H9 (cell line): ENCODE measurements around the gene MCL1. TPM values are rescaled to one million over a fixed set of nuclear protein-coding genes. Genes with fewer than 3 reads are reported as not detected.

Source experiments
- DNase-seq: peaks from one replicate; pipeline ENCODE4 v3.0.0-alpha.2; 2017
- H2AFZ ChIP-seq: one replicate; pipeline ENCODE4 v1.6.1; 2013; ENCODE audit warnings: mild to moderate bottlenecking, low read length, control low read depth, moderate library complexity
- H2AK5ac ChIP-seq: 2 replicates; pipeline ENCODE4 v1.6.1; 2013; ENCODE audit warnings: low read length, control low read depth, mixed read lengths; ENCODE audit not compliant: insufficient read length
- H2BK120ac ChIP-seq: one replicate; pipeline ENCODE4 v1.6.1; 2013; ENCODE audit warnings: low read depth, mild to moderate bottlenecking, low read length, control low read depth, inconsistent platforms; ENCODE audit not compliant: poor library complexity, severe bottlenecking
- H2BK12ac ChIP-seq: 2 replicates; pipeline ENCODE4 v1.6.1; 2013; ENCODE audit warnings: low read length, control low read depth, mixed read lengths, low read depth; ENCODE audit not compliant: insufficient read length
- H2BK15ac ChIP-seq: 2 replicates; pipeline ENCODE4 v1.6.1; 2013; ENCODE audit warnings: low read depth, low read length, control low read depth
- H2BK20ac ChIP-seq: one replicate; pipeline ENCODE4 v1.6.1; 2013; ENCODE audit warnings: low read depth, mild to moderate bottlenecking, low read length, control low read depth, inconsistent platforms; ENCODE audit not compliant: poor library complexity, severe bottlenecking
- H2BK5ac ChIP-seq: 2 replicates; pipeline ENCODE4 v1.6.1; 2013; ENCODE audit warnings: low read length, control low read depth, mixed read lengths; ENCODE audit not compliant: insufficient read length
- H3K14ac ChIP-seq: 2 replicates; pipeline ENCODE4 v1.6.1; 2013; ENCODE audit warnings: low read length, control low read depth; ENCODE audit not compliant: insufficient read depth
- H3K18ac ChIP-seq: 2 replicates; pipeline ENCODE4 v1.6.1; 2013; ENCODE audit warnings: low read depth, mild to moderate bottlenecking, mixed read lengths, low read length, control low read depth; ENCODE audit not compliant: insufficient read length
- H3K23ac ChIP-seq: 2 replicates; pipeline ENCODE4 v1.6.1; 2013; ENCODE audit warnings: low read length, control low read depth, mixed read lengths, low read depth; ENCODE audit not compliant: insufficient read length
- H3K23me2 ChIP-seq: 2 replicates; pipeline ENCODE4 v1.6.1; 2013; ENCODE audit warnings: low read depth, mild to moderate bottlenecking, mixed read lengths, low read length, control low read depth; ENCODE audit not compliant: insufficient read length, poor library complexity, severe bottlenecking
- H3K27ac ChIP-seq: 2 replicates; pipeline ENCODE4 v1.5.1; 2013; ENCODE audit warnings: low read length, control low read depth, mixed read lengths, low read depth; ENCODE audit not compliant: insufficient read length
- H3K27me3 ChIP-seq: 2 replicates; pipeline ENCODE4 v1.6.1; 2013; ENCODE audit warnings: low read length, control low read depth, inconsistent platforms; ENCODE audit not compliant: insufficient read depth
- H3K4ac ChIP-seq: 2 replicates; pipeline ENCODE4 v1.6.1; 2013; ENCODE audit warnings: low read depth, mild to moderate bottlenecking, control low read depth, inconsistent platforms, low read length, moderate library complexity
- H3K4me1 ChIP-seq: 2 replicates; pipeline ENCODE4 v1.6.1; 2013; ENCODE audit warnings: low read length, control low read depth, inconsistent platforms; ENCODE audit not compliant: insufficient read depth
- H3K4me2 ChIP-seq: 2 replicates; pipeline ENCODE4 v1.6.1; 2013; ENCODE audit warnings: low read length, control low read depth, mixed read lengths; ENCODE audit not compliant: insufficient read length, insufficient read depth
- H3K56ac ChIP-seq: 2 replicates; pipeline ENCODE4 v1.6.1; 2013; ENCODE audit warnings: low read depth, mild to moderate bottlenecking, mixed read lengths, low read length, control low read depth; ENCODE audit not compliant: insufficient read length
- H3K79me1 ChIP-seq: 2 replicates; pipeline ENCODE4 v1.6.1; 2013; ENCODE audit warnings: low read depth, mild to moderate bottlenecking, moderate library complexity, low read length, control low read depth, inconsistent platforms; ENCODE audit not compliant: insufficient read depth, poor library complexity, severe bottlenecking
- H3K79me2 ChIP-seq: 2 replicates; pipeline ENCODE4 v1.6.1; 2013; ENCODE audit warnings: low read length, control low read depth, inconsistent platforms; ENCODE audit not compliant: insufficient read depth
- H3K9ac ChIP-seq: 2 replicates; pipeline ENCODE4 v1.6.1; 2013; ENCODE audit warnings: low read length, control low read depth, mixed read lengths; ENCODE audit not compliant: insufficient read length; ENCODE audit errors: extremely low read depth
- H3K9me3 ChIP-seq: one replicate; pipeline ENCODE4 v1.6.1; 2013; ENCODE audit warnings: low read depth, low read length, inconsistent platforms; ENCODE audit not compliant: control insufficient read depth
- H3T11ph ChIP-seq: one replicate; pipeline ENCODE4 v1.6.1; 2013; ENCODE audit warnings: mild to moderate bottlenecking, low read length, control low read depth, inconsistent platforms
- H4K20me1 ChIP-seq: one replicate; pipeline ENCODE4 v1.6.1; 2013; ENCODE audit not compliant: control insufficient read depth, insufficient read length, insufficient read depth
- H4K5ac ChIP-seq: 2 replicates; pipeline ENCODE4 v1.6.1; 2013; ENCODE audit warnings: low read depth, mild to moderate bottlenecking, mixed read lengths, low read length, control low read depth; ENCODE audit not compliant: insufficient read length
- H4K8ac ChIP-seq: replicated peaks from 2 replicates; pipeline ENCODE4 v1.6.1; 2013; ENCODE audit warnings: low read length, control low read depth, mixed read lengths, low read depth; ENCODE audit not compliant: insufficient read length
- H4K91ac ChIP-seq: 2 replicates; pipeline ENCODE4 v1.6.1; 2013; ENCODE audit warnings: low read depth, mild to moderate bottlenecking, moderate library complexity, mixed read lengths, low read length, control low read depth; ENCODE audit not compliant: insufficient read length
- H3K27ac Mint-ChIP-seq, 3 experiments: 2 replicates in 2 of 3; 3 replicates in 1 of 3; pipeline ENCODE4 v1.8.0; 2020 to 2021; ENCODE audit warnings: mixed read lengths in 3 of 3, mild to moderate bottlenecking in 1 of 3, moderate library complexity in 1 of 3
- H3K27me3 Mint-ChIP-seq: 2 replicates; pipeline ENCODE4 v1.8.0; 2021; ENCODE audit warnings: low read depth, mild to moderate bottlenecking, moderate library complexity, mixed read lengths
- H3K36me3 Mint-ChIP-seq, 3 experiments: 2 replicates in 2 of 3; 3 replicates in 1 of 3; pipeline ENCODE4 v1.8.0; 2020 to 2021; ENCODE audit warnings: low read depth in 3 of 3, mixed read lengths in 3 of 3; ENCODE audit not compliant: insufficient read depth in 1 of 3
- H3K4me1 Mint-ChIP-seq, 2 experiments: 2 replicates each; pipeline ENCODE4 v1.8.0; 2020; ENCODE audit warnings: mixed read lengths in 2 of 2
- H3K4me3 Mint-ChIP-seq, 2 experiments: 2 replicates in 1 of 2; 3 replicates in 1 of 2; pipeline ENCODE4 v1.8.0; 2020 to 2021; ENCODE audit warnings: mild to moderate bottlenecking in 2 of 2, mixed read lengths in 2 of 2, moderate library complexity in 1 of 2
- H3K9me3 Mint-ChIP-seq, 2 experiments: 2 replicates in 1 of 2; 3 replicates in 1 of 2; pipeline ENCODE4 v1.8.0; 2020; ENCODE audit warnings: mild to moderate bottlenecking in 2 of 2, mixed read lengths in 2 of 2, moderate library complexity in 1 of 2
- CTCF ChIP-seq: fragments of 200-600 bp; sonication (generic); conservative IDR thresholded peaks from 3 replicates; pipeline ENCODE4 v1.8.0; 2021; ENCODE audit warnings: antibody characterized with exemption, mild to moderate bottlenecking
- WGBS: extraction: QIAGEN DNeasy Blood & Tissue Kit; methylation state at CpG from one replicate; pipeline ENCODE4 v1.1.7; 2013; ENCODE audit warnings: missing lambda C conversion rate, low lambda C conversion rate, mixed read lengths; ENCODE audit not compliant: insufficient read length; ENCODE audit errors: extremely low coverage; 5-methylcytosine and 5-hydroxymethylcytosine counted together
- total RNA-seq: library from RNA; stranded (reverse); gene quantifications from 2 replicates; pipeline ENCODE4 v1.2.1, GENCODE V29; 2021

The MCL1 gene
- total RNA-seq, 1 experiment from 2014 or later = 247 TPM

- peaks cover 7% of the 10 kb centered on the region for H3K23me2 ChIP-seq
- H3K4me2 ChIP-seq = peak overlapping the region; percentile 98
- H2BK5ac ChIP-seq = no peak overlapping the region
- H4K8ac ChIP-seq = no peak overlapping the region
- peaks cover 4% of the 10 kb centered on the region for H3K4me1 ChIP-seq
- H2AK5ac ChIP-seq = no peak overlapping the region
- peaks cover 50 to 60% of the 10 kb centered on the region in 2 experiments for H3K4me1 Mint-ChIP-seq
- H3K14ac ChIP-seq = no peak overlapping the region
- H2BK20ac ChIP-seq = no peak overlapping the region
- no peak overlapping the region for H2BK15ac ChIP-seq
- H3K56ac ChIP-seq = no peak overlapping the region
- no peak overlapping the region for H4K91ac ChIP-seq
- H3K9me3 ChIP-seq = no peaks in the 10 kb centered on the region
- H3K4me3 Mint-ChIP-seq = peak overlapping the region; percentile 96 to 97
- H3K27me3 Mint-ChIP-seq = peaks cover 3% of the 10 kb centered on the region; the same call in 1 of the 2 replicates
- DNase-seq = no peak
- no peak overlapping the region for H2AFZ ChIP-seq
- H3K4ac ChIP-seq = no peak overlapping the region
- no peak overlapping the region for H4K5ac ChIP-seq
- H3K36me3 Mint-ChIP-seq = peaks cover 69 to 81% (median 72%) of the 10 kb centered on the region in 3 experiments
- H3K79me2 ChIP-seq = peaks cover 35% of the 10 kb centered on the region
- peaks cover 6 to 15% of the 10 kb centered on the region in 2 experiments; a peak in 4 of 5 replicates for H3K9me3 Mint-ChIP-seq
- H3K27ac Mint-ChIP-seq = peak overlapping the region; percentile 82 to 98 (median 87); a peak in 5 of 7 replicates
- H4K20me1 ChIP-seq = no peaks in the 10 kb centered on the region
- no peak overlapping the region for H2BK120ac ChIP-seq
- WGBS = no CpG with 5 or more reads among the region's 1 CpG
- no peak overlapping the region for H3K18ac ChIP-seq
- no peaks in the 10 kb centered on the region for H3K79me1 ChIP-seq
- H3T11ph ChIP-seq = no peak overlapping the region
- H3K27ac ChIP-seq = no peak overlapping the region
- H3K27me3 ChIP-seq = no peaks in the 10 kb centered on the region
- peak overlapping the region; percentile 24 for H3K9ac ChIP-seq
- no peak overlapping the region for H3K23ac ChIP-seq
- H2BK12ac ChIP-seq = no peak overlapping the region
- TF ChIP-seq CTCF = no peak
Measured at GRCh38 chr1:150575518-150576366, 3.7 kb downstream of the MCL1 start.
